Measurements from ENCODE around the gene RABEP2. TPM values are rescaled to one million over a fixed set of nuclear protein-coding genes. Genes with fewer than 3 reads are reported as not detected.

The RABEP2 gene
- total RNA-seq, 1 donor from 2014 or later, result 23.3 TPM

- DNase-seq (ENCODE audit: extremely low spot score, unreplicated experiment), result no peak
- TF ChIP-seq CTCF (conservative IDR thresholded peaks at IDR 0.05), result no peak
- H3K4me1 Mint-ChIP-seq (ENCODE audit: unreplicated experiment), result no peaks in the 10 kb centered on the region
- H3K9me3 Mint-ChIP-seq, result no peaks in the 10 kb centered on the region
- H3K36me3 Mint-ChIP-seq, result no peaks in the 10 kb centered on the region
- H3K4me3 Mint-ChIP-seq, result no peak overlapping the region
- H3K27ac Mint-ChIP-seq, result no peak overlapping the region
- no peaks in the 10 kb centered on the region for H3K27me3 Mint-ChIP-seq
These were observed 23.2 kb downstream of the RABEP2 start for GRCh38 chr16:28901862-28902261.

- no peaks in the 10 kb centered on the region for H3K27me3 Mint-ChIP-seq
- H3K4me1 Mint-ChIP-seq (ENCODE audit: unreplicated experiment), result no peaks in the 10 kb centered on the region
- no peaks in the 10 kb centered on the region for H3K36me3 Mint-ChIP-seq
- H3K9me3 Mint-ChIP-seq, result no peaks in the 10 kb centered on the region
- DNase-seq (ENCODE audit: extremely low spot score, unreplicated experiment), result no peak
- no peak overlapping the region for H3K27ac Mint-ChIP-seq
- no peak overlapping the region for H3K4me3 Mint-ChIP-seq
- no peak for TF ChIP-seq CTCF (conservative IDR thresholded peaks at IDR 0.05)
These were observed 24.4 kb downstream of the RABEP2 start for GRCh38 chr16:28900601-28901000.

- no peak for TF ChIP-seq CTCF (conservative IDR thresholded peaks at IDR 0.05)
- no peaks in the 10 kb centered on the region for H3K36me3 Mint-ChIP-seq
These were observed 25.0 kb downstream of the RABEP2 start for GRCh38 chr16:28899882-28900590.

GRCh38 chr16:28898942-28899341 lies 26.1 kb downstream of the RABEP2 start:
- H3K36me3 Mint-ChIP-seq, result no peaks in the 10 kb centered on the region
- no peak overlapping the region for H3K27ac Mint-ChIP-seq
- H3K9me3 Mint-ChIP-seq, result no peaks in the 10 kb centered on the region
- H3K27me3 Mint-ChIP-seq, result no peaks in the 10 kb centered on the region
- H3K4me1 Mint-ChIP-seq (ENCODE audit: unreplicated experiment), result no peaks in the 10 kb centered on the region
- DNase-seq (ENCODE audit: extremely low spot score, unreplicated experiment), result no peak
- TF ChIP-seq CTCF (conservative IDR thresholded peaks at IDR 0.05), result no peak
- no peak overlapping the region for H3K4me3 Mint-ChIP-seq

More at GRCh38 chr16:28899882-28900590, 25.0 kb downstream of the RABEP2 start:
- Mint-ChIP-seq H3K27me3 (no peaks in the 10 kb centered on the region), H3K4me3 (no peak overlapping the region), H3K27ac (no peak overlapping the region), H3K9me3 (no peaks in the 10 kb centered on the region), H3K4me1 (ENCODE audit: unreplicated experiment) (no peaks in the 10 kb centered on the region)
- no peak for DNase-seq (ENCODE audit: extremely low spot score, unreplicated experiment)

GRCh38 chr16:28898266-28898665 lies 26.8 kb downstream of the RABEP2 start:
- Mint-ChIP-seq H3K4me1 (ENCODE audit: unreplicated experiment) (no peaks in the 10 kb centered on the region), H3K36me3 (no peaks in the 10 kb centered on the region), H3K9me3 (no peaks in the 10 kb centered on the region), H3K27me3 (no peaks in the 10 kb centered on the region), H3K4me3 (no peak overlapping the region), H3K27ac (no peak overlapping the region)
- no peak for DNase-seq (ENCODE audit: extremely low spot score, unreplicated experiment)
- no peak for TF ChIP-seq CTCF (conservative IDR thresholded peaks at IDR 0.05)

Data from type B pancreatic cell (in vitro differentiated cells).